ENCODE measurements around the gene TYK2. TPM values are rescaled to one million over a fixed set of nuclear protein-coding genes. Genes with fewer than 3 reads are reported as not detected.
A peak's percentile ranks its signal among the peaks of the same experiment; 100 is the strongest.

Gene TYK2
- total and polyA plus RNA-seq, 9 of the 15 experiments (the other 6 are each of a cell fraction or from before 2014, with no cell fraction given), result 15.0 to 182 (median 85.9) TPM

DNA sequence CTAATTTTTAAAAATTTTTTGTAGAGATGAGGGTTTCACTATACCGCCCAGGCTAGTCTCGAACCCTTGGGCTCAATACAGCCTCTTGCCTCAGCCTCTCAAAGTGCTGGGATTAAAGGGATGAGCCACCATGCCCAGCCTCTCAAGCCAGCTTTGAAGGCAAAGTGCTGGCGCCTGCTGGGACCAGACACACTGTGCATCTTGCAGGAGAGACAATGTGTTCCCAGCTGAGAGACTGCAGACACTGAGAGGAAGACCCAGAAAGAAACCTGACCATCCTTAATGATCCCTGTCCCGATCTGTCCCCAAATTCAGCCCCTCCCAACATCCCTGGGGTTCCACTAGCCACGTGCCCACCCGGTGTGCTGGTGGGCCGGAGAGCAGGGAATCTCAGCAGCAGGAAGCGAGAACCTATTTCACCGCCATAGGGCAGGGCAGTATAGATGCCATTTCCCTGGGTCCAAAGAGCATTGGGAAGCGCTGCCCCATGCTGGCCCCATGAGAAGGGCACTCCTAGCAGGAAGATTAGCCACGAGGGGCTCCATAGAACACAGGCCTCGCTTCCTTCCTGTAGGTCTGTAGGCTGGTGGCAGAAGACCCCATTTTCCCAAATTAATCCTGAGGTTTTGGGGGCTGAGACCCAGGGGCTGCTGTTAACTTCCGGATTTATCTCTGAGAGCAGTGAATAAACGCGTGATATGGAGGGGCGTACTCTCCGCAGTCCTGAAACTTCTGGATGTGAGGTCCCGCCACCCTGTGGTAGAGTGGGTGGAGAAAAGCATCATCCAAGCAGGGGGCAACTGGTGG lies 48.0 kb downstream of the TYK2 start:
- peaks cover 15 to 54% of the 10 kb centered on the region in 2 experiments; a peak in 4 of 5 replicates for H3K4me1 ChIP-seq (replicated peaks in 1 of 2; ENCODE audit: control insufficient read depth in 2 of 2, insufficient read depth in 2 of 2, low read length in 2 of 2)
- peaks cover 80% of the 10 kb centered on the region for H3K79me2 ChIP-seq (ENCODE audit: control insufficient read depth, insufficient read depth, low read length)
- H3K9ac ChIP-seq (ENCODE audit: insufficient read depth in 1 of 2, low read depth in 2 of 2, low read length in 2 of 2), result peak overlapping the region; percentile 96 to 99
- DNase-seq (ENCODE audit: extremely low read depth in 1 of 4, low spot score in 3 of 4) (peak in 1 of 4 experiments; percentile 24), FAIRE-seq (no peak), ATAC-seq (no peak)
- WGBS (ENCODE audit: insufficient coverage, low coverage, missing lambda C conversion rate), result 10% methylated on average over 18 of the region's 18 CpGs
- H3K27ac ChIP-seq (ENCODE audit: extremely low read depth, low read depth, low read length), result peak overlapping the region; percentile 98
- H3K36me3 ChIP-seq (ENCODE audit: control insufficient read depth, insufficient read depth, low read length), result peaks cover 48% of the 10 kb centered on the region
- no peaks in the 10 kb centered on the region for H3K9me3 ChIP-seq (replicated peaks; ENCODE audit: control insufficient read depth, insufficient read depth, low read depth, low read length)
- H3K4me2 ChIP-seq (ENCODE audit: insufficient read depth, low read length), result peak overlapping the region; percentile 92
- POLR2A ChIA-PET, result interaction anchor here (0.6 to 3.9 kb wide), 13 partner anchors 8 to 235 kb away, joined by 3 to 29 read pairs (median 5); partner anchors contain the start of gene ICAM5
- H3K9me1 ChIP-seq (ENCODE audit: control insufficient read depth, insufficient read depth, low read length), result no peaks in the 10 kb centered on the region
- H4K20me1 ChIP-seq (replicated peaks; ENCODE audit: control insufficient read depth, insufficient read depth, low read length), result peaks cover 10% of the 10 kb centered on the region; the same call in 1 of the 2 replicates
- peak overlapping the region; percentile 93 for H3K4me3 ChIP-seq
- in situ Hi-C loops (cut with MboI), result no loop called here
- CTCF ChIA-PET (ENCODE audit: low intra/inter-chr PET ratio), result no interaction called here
- H2AFZ ChIP-seq (ENCODE audit: low read depth, low read length), result peak overlapping the region; percentile 86; the same call in 1 of the 2 replicates
- H3K27me3 ChIP-seq (ENCODE audit: control insufficient read depth in 2 of 2, insufficient read depth in 2 of 2, low read length in 2 of 2), result no peaks in the 10 kb centered on the region
- intact Hi-C loops (cut with micrococcal nuclease), result loop anchor here (1.0 to 2.0 kb wide), 3 partner anchors 16 to 246 kb away; partner anchors contain the start of genes FDX2, ICAM5 and SHFL
- no TSS peak for BruUV-seq (replicated peaks)
- TF ChIP-seq FOXA3 (CRISPR knock-in tag; conservative IDR thresholded peaks at IDR 0.05 in 1 of 2, IDR thresholded peaks at IDR 0.05 in 1 of 2) (0 out of 4 replicates have a peak, but pooled peaks of 1 of the 2 experiments have one; percentile 18), RAD21 (CRISPR knock-in tag; conservative IDR thresholded peaks at IDR 0.05 in 1 of 2, IDR thresholded peaks at IDR 0.05 in 1 of 2) (0 out of 4 replicates have a peak, but pooled peaks of 1 of the 2 experiments have one; percentile 5), MECOM (CRISPR knock-in tag; IDR thresholded peaks at IDR 0.05) (no peak), FOXK1 (CRISPR knock-in tag; IDR thresholded peaks at IDR 0.05; ENCODE audit: borderline replicate concordance) (0 out of 2 replicates have a peak, but pooled peaks have one; percentile 52), ZNF431 (CRISPR knock-in tag; IDR thresholded peaks at IDR 0.05) (0 out of 2 replicates have a peak, but pooled peaks have one; percentile 45), TAF9B (IDR thresholded peaks at IDR 0.05; ENCODE audit: partially characterized antibody) (no peak), NR1H2 (CRISPR knock-in tag; IDR thresholded peaks at IDR 0.05) (0 out of 2 replicates have a peak, but pooled peaks have one; percentile 18)
- TF ChIP-seq, protein P1, sequence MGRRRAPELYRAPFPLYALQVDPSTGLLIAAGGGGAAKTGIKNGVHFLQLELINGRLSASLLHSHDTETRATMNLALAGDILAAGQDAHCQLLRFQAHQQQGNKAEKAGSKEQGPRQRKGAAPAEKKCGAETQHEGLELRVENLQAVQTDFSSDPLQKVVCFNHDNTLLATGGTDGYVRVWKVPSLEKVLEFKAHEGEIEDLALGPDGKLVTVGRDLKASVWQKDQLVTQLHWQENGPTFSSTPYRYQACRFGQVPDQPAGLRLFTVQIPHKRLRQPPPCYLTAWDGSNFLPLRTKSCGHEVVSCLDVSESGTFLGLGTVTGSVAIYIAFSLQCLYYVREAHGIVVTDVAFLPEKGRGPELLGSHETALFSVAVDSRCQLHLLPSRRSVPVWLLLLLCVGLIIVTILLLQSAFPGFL (CRISPR knock-in tag; IDR thresholded peaks at IDR 0.05), result 0 out of 2 replicates have a peak, but pooled peaks have one; percentile 28
- TF ChIP-seq, protein P2, sequence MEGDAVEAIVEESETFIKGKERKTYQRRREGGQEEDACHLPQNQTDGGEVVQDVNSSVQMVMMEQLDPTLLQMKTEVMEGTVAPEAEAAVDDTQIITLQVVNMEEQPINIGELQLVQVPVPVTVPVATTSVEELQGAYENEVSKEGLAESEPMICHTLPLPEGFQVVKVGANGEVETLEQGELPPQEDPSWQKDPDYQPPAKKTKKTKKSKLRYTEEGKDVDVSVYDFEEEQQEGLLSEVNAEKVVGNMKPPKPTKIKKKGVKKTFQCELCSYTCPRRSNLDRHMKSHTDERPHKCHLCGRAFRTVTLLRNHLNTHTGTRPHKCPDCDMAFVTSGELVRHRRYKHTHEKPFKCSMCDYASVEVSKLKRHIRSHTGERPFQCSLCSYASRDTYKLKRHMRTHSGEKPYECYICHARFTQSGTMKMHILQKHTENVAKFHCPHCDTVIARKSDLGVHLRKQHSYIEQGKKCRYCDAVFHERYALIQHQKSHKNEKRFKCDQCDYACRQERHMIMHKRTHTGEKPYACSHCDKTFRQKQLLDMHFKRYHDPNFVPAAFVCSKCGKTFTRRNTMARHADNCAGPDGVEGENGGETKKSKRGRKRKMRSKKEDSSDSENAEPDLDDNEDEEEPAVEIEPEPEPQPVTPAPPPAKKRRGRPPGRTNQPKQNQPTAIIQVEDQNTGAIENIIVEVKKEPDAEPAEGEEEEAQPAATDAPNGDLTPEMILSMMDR (IDR thresholded peaks at IDR 0.05 in 2 of 3, conservative IDR thresholded peaks at IDR 0.05 in 1 of 3; ENCODE audit: insufficient read depth in 2 of 3, low read depth in 1 of 3, low read length in 3 of 3), result 0 out of 6 replicates have a peak, but pooled peaks of 1 of the 3 experiments have one; percentile 3
- TF ChIP-seq, protein P3, sequence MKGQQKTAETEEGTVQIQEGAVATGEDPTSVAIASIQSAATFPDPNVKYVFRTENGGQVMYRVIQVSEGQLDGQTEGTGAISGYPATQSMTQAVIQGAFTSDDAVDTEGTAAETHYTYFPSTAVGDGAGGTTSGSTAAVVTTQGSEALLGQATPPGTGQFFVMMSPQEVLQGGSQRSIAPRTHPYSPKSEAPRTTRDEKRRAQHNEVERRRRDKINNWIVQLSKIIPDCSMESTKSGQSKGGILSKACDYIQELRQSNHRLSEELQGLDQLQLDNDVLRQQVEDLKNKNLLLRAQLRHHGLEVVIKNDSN (CRISPR knock-in tag; IDR thresholded peaks at IDR 0.05), result peak; percentile 31; the same call in 1 of the 2 replicates

Data from K562 (cell line).